Measurements from ENCODE around the gene OR10K2.

DNA sequence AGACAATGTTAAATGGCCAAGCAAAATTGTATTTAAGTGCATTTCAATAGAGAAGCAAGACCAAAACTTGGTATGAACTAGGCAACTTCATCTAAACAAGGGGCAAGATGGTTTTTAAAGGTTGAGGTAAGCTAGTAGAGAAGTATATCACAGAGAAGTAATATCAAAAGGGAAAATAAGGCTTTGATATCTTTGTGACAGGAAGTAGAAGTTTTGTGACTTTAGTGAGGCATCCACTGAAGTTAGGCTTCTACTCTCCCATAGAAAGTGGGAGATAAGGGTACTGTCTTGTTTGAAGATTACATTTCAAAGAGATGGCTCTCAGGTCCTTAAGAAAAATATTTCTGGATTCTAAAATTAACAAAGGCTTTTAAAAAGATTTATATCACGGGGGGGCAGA lies 35.7 kb downstream of the OR10K2 start:
- TF ChIP-seq NR1H2 (CRISPR knock-in tag; IDR thresholded peaks at IDR 0.05) = no peak
- TF ChIP-seq, protein P1, sequence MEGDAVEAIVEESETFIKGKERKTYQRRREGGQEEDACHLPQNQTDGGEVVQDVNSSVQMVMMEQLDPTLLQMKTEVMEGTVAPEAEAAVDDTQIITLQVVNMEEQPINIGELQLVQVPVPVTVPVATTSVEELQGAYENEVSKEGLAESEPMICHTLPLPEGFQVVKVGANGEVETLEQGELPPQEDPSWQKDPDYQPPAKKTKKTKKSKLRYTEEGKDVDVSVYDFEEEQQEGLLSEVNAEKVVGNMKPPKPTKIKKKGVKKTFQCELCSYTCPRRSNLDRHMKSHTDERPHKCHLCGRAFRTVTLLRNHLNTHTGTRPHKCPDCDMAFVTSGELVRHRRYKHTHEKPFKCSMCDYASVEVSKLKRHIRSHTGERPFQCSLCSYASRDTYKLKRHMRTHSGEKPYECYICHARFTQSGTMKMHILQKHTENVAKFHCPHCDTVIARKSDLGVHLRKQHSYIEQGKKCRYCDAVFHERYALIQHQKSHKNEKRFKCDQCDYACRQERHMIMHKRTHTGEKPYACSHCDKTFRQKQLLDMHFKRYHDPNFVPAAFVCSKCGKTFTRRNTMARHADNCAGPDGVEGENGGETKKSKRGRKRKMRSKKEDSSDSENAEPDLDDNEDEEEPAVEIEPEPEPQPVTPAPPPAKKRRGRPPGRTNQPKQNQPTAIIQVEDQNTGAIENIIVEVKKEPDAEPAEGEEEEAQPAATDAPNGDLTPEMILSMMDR (IDR thresholded peaks at IDR 0.05) = no peak
- TF ChIP-seq, protein P2, sequence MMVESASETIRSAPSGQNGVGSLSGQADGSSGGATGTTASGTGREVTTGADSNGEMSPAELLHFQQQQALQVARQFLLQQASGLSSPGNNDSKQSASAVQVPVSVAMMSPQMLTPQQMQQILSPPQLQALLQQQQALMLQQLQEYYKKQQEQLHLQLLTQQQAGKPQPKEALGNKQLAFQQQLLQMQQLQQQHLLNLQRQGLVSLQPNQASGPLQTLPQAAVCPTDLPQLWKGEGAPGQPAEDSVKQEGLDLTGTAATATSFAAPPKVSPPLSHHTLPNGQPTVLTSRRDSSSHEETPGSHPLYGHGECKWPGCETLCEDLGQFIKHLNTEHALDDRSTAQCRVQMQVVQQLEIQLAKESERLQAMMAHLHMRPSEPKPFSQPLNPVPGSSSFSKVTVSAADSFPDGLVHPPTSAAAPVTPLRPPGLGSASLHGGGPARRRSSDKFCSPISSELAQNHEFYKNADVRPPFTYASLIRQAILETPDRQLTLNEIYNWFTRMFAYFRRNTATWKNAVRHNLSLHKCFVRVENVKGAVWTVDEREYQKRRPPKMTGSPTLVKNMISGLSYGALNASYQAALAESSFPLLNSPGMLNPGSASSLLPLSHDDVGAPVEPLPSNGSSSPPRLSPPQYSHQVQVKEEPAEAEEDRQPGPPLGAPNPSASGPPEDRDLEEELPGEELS (CRISPR knock-in tag; IDR thresholded peaks at IDR 0.05) = no peak
- TF ChIP-seq, protein P3, sequence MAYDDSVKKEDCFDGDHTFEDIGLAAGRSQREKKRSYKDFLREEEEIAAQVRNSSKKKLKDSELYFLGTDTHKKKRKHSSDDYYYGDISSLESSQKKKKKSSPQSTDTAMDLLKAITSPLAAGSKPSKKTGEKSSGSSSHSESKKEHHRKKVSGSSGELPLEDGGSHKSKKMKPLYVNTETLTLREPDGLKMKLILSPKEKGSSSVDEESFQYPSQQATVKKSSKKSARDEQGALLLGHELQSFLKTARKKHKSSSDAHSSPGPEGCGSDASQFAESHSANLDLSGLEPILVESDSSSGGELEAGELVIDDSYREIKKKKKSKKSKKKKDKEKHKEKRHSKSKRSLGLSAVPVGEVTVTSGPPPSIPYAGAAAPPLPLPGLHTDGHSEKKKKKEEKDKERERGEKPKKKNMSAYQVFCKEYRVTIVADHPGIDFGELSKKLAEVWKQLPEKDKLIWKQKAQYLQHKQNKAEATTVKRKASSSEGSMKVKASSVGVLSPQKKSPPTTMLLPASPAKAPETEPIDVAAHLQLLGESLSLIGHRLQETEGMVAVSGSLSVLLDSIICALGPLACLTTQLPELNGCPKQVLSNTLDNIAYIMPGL (CRISPR knock-in tag; IDR thresholded peaks at IDR 0.05) = no peak
- no peak for TF ChIP-seq ZNF416 (CRISPR knock-in tag; IDR thresholded peaks at IDR 0.05)
- TF ChIP-seq SP1 (CRISPR knock-in tag; conservative IDR thresholded peaks at IDR 0.05) = no peak
- no peak for TF ChIP-seq NR2C2 (CRISPR knock-in tag; IDR thresholded peaks at IDR 0.05)
- no peak for TF ChIP-seq ATF2 (CRISPR knock-in tag; IDR thresholded peaks at IDR 0.05; ENCODE audit: borderline replicate concordance, low read depth)
- no peak for TF ChIP-seq NFE2L1 (CRISPR knock-in tag; IDR thresholded peaks at IDR 0.05)
- TF ChIP-seq JUN (CRISPR knock-in tag; IDR thresholded peaks at IDR 0.05) = no peak
- no peak for TF ChIP-seq FOXJ3 (CRISPR knock-in tag; IDR thresholded peaks at IDR 0.05; ENCODE audit: borderline replicate concordance)
- TF ChIP-seq, protein P4, sequence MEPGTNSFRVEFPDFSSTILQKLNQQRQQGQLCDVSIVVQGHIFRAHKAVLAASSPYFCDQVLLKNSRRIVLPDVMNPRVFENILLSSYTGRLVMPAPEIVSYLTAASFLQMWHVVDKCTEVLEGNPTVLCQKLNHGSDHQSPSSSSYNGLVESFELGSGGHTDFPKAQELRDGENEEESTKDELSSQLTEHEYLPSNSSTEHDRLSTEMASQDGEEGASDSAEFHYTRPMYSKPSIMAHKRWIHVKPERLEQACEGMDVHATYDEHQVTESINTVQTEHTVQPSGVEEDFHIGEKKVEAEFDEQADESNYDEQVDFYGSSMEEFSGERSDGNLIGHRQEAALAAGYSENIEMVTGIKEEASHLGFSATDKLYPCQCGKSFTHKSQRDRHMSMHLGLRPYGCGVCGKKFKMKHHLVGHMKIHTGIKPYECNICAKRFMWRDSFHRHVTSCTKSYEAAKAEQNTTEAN (CRISPR knock-in tag; IDR thresholded peaks at IDR 0.05) = no peak
- no peak for TF ChIP-seq GRHL2 (CRISPR knock-in tag; IDR thresholded peaks at IDR 0.05; ENCODE audit: insufficient replicate concordance, severe bottlenecking)

Measured in WTC11 (cell line).